ENCODE data around the gene POR. TPM values are rescaled to one million over a fixed set of nuclear protein-coding genes. Genes with fewer than 3 reads are reported as not detected.
"Not testable (repeated sequence)": the region's sequence is repeated elsewhere in the genome, so short reads cannot be mapped to it uniquely, and the experiment has no call there.

POR gene
- polyA plus RNA-seq, 1 donor = 67.7 TPM

DNA sequence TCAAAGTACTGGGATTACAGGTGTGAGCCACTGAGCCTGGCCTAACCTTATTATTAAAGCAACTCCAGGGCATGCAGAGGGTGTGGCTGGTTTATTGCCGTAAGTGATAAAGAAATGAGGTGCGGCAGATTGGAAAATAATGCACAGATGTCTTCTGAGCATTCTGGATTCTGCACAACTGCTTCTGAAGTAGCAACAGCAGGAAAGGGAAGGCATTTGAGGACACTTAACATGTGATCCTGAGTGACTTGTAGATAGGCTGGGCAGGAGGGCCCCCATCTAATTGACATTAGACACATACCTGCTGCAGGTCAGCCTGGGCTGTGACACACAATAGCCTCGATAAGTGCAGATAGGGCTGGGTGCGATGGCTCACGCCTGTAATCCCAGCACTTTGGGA lies 30.5 kb upstream of the POR start:
- Histone ChIP-seq H3K4me3 (ENCODE audit: low read length) (no peak overlapping the region), H3K36me3 (ENCODE audit: control insufficient read depth, insufficient read depth, low read length) (peaks cover 71% of the 10 kb centered on the region), H3K27me3 (ENCODE audit: control insufficient read depth, insufficient read depth, low read length) (no peaks in the 10 kb centered on the region), H3K9me3 (ENCODE audit: control insufficient read depth, low read depth, low read length) (no peaks in the 10 kb centered on the region), H3K27ac (ENCODE audit: low read length) (no peak overlapping the region), H3K4me1 (ENCODE audit: control insufficient read depth, insufficient read depth, low read length) (peaks cover 23% of the 10 kb centered on the region)
- DNase-seq = peak; percentile 75 to 82
- no CpG with 5 or more reads among the region's 5 CpGs for WGBS (ENCODE audit: insufficient coverage, low lambda C conversion rate)

DNA sequence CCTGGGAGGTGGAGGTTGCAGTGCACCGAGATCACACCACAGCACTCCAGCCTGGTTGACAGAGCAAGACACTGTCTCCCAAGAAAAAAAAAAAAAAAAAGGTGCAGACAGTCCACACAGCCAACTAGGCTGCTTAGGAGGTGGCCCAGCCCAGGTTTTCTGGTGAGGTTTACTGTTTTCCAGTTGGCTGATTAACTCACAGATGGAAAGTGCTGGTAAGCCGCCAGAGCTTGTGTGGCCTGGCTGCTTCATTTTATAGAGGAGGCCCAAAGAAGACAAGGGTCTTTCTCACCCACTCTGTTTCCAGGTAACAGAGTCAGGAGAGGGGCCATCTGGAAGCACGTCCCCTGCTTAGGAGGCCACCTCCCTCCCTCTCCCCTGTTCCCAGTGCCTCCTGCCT lies 29.9 kb upstream of the POR start:
- H3K4me1 ChIP-seq (ENCODE audit: control insufficient read depth, insufficient read depth, low read length) = peaks cover 21% of the 10 kb centered on the region
- no peaks in the 10 kb centered on the region for H3K27me3 ChIP-seq (ENCODE audit: control insufficient read depth, insufficient read depth, low read length)
- peaks cover 74% of the 10 kb centered on the region for H3K36me3 ChIP-seq (ENCODE audit: control insufficient read depth, insufficient read depth, low read length)
- H3K27ac ChIP-seq (ENCODE audit: low read length) = no peak overlapping the region
- no peaks in the 10 kb centered on the region for H3K9me3 ChIP-seq (ENCODE audit: control insufficient read depth, low read depth, low read length)
- DNase-seq = no peak
- WGBS (ENCODE audit: insufficient coverage, low lambda C conversion rate) = 100% methylated on average over 1 of the region's 3 CpGs
- H3K4me3 ChIP-seq (ENCODE audit: low read length) = no peak overlapping the region

DNA sequence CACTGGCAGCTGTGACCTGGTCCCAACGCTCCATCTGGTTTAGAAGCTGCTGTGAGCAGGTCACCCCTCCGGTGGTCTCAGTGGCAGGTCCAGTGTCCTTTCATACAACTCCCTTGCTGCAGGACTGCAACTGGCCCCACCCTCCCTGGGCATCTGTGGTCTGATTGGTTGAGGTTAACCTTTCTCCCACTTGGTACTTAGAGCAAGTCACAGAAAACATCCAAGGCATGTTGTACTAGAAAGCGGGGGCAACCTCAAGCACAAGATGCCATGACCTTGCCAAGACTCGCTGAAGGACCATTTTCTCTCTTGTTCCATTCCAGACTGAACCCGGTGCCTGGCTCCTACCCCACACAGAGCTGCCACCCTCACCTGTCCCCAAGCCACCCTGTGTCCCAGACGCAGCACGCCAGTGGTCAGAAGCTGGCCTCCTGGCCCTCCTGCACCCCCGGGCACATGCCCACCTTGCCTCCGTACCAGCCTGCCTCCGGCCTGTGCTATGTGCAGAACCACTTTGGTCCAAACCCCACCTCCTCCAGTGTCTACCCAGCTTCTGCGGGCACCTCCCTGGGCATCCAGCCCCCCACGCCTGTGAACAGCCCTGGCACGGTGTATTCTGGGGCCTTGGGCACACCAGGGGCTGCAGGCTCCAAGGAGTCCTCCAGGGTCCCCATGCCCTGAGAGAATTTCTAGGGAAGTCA lies 27.1 kb upstream of the POR start:
- DNase-seq = no peak
- Histone ChIP-seq H3K4me3 (ENCODE audit: low read length) (no peak overlapping the region), H3K4me1 (ENCODE audit: control insufficient read depth, insufficient read depth, low read length) (peaks cover 16% of the 10 kb centered on the region), H3K27me3 (ENCODE audit: control insufficient read depth, insufficient read depth, low read length) (no peaks in the 10 kb centered on the region), H3K36me3 (ENCODE audit: control insufficient read depth, insufficient read depth, low read length) (peaks cover 57% of the 10 kb centered on the region), H3K9me3 (ENCODE audit: control insufficient read depth, low read depth, low read length) (no peaks in the 10 kb centered on the region), H3K27ac (ENCODE audit: low read length) (no peak overlapping the region)
- WGBS (ENCODE audit: insufficient coverage, low lambda C conversion rate) = no CpG with 5 or more reads among the region's 13 CpGs

DNA sequence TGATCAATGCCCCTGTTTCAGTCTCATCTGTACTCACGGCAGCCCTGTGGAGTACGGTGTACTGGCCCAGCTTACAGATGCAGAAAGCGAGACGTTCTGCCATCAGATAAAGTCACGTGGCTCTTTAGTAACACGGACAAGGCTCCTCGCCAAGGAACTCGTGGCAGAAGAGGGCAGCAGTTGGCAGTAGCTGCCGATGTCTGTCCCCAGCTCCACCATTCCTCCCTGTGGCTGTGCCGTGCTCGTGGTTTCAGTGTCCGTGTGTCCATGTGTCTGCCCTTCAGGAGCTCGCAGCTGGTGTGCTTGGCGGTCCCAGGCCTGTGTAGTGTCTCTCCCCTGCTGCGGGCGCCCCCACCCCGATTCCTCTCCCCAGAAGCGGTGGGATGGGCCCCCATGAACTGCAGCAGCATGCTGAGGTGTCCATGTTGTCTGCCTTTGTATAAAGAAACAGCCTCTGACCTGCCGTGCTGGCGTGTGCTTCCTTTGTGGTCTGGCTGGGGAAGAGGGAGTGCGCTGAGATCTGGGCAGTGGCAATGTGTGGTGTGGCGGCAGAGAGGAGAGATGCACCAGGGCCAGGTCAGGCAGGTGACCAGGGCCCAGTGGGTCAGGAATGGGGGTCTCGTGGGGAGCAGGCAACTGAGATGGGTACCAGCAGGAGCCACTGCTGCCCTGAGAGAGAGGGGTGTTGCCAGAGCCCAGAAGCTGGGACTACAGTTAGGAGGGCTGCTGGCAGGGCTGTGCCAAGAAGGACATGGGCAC lies 26.3 kb upstream of the POR start:
- no peaks in the 10 kb centered on the region for H3K9me3 ChIP-seq (ENCODE audit: control insufficient read depth, low read depth, low read length)
- no peak overlapping the region for H3K4me3 ChIP-seq (ENCODE audit: low read length)
- WGBS (ENCODE audit: insufficient coverage, low lambda C conversion rate) = no CpG with 5 or more reads among the region's 23 CpGs
- no peak for DNase-seq
- H3K27ac ChIP-seq (ENCODE audit: low read length) = no peak overlapping the region
- no peaks in the 10 kb centered on the region for H3K27me3 ChIP-seq (ENCODE audit: control insufficient read depth, insufficient read depth, low read length)
- peaks cover 16% of the 10 kb centered on the region for H3K4me1 ChIP-seq (ENCODE audit: control insufficient read depth, insufficient read depth, low read length)
- peaks cover 50% of the 10 kb centered on the region for H3K36me3 ChIP-seq (ENCODE audit: control insufficient read depth, insufficient read depth, low read length)

DNA sequence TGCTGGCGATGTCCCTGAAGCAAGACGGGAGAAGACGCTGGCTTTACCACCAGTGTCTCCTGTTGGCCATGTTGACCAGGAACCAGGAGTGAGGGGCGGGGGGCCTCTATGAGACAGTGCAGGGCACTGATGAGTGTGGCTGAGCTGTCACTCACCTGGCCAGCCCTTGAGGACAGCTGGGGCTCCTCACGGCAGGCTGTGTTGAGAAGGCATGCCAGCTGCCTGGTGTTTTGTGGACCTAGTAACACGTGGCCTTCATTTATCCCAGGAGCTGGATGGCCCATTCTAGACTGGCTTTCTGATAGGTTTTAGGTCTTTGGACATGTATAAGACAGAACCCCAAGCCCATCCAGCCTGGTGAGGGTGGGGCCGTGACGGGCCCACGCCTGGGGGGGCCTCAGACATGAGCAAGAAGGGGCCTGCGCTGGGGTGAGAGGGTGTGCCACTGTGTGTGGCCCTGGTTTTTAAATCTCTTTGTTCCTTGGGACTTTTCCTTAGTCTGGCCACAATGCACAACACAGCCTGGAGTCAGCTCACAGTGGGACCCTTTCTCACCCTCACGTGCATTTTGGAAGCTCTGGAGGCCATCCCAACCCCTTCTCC lies 25.6 kb upstream of the POR start:
- Histone ChIP-seq H3K27ac (ENCODE audit: low read length) (no peak overlapping the region), H3K4me3 (ENCODE audit: low read length) (no peak overlapping the region), H3K4me1 (ENCODE audit: control insufficient read depth, insufficient read depth, low read length) (peaks cover 12% of the 10 kb centered on the region), H3K36me3 (ENCODE audit: control insufficient read depth, insufficient read depth, low read length) (peaks cover 43% of the 10 kb centered on the region), H3K27me3 (ENCODE audit: control insufficient read depth, insufficient read depth, low read length) (no peaks in the 10 kb centered on the region), H3K9me3 (ENCODE audit: control insufficient read depth, low read depth, low read length) (no peaks in the 10 kb centered on the region)
- no CpG with 5 or more reads among the region's 11 CpGs for WGBS (ENCODE audit: insufficient coverage, low lambda C conversion rate)
- no peak for DNase-seq

DNA sequence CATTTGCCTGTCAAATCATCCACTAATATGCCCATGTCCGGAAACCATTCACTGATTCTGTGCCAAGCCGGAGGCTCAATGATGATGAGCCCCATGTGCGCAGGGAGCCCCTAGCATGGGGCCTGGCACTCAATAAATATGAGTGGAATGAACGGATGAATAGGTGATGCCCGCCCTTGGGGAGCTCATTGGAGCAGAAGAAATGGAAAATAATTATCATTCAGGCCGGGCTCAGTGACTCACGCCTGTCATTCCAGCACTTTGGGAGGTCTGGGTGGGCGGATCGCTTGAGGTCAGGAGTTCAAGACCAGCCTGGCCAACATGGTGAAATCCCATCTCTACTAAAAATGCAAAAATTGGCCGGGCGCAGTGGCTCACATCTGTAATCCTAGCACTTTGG lies 25.1 kb upstream of the POR start:
- no CpG with 5 or more reads among the region's 11 CpGs for WGBS (ENCODE audit: insufficient coverage, low lambda C conversion rate)
- DNase-seq = no peak
- peaks cover 42% of the 10 kb centered on the region for H3K36me3 ChIP-seq (ENCODE audit: control insufficient read depth, insufficient read depth, low read length)
- peaks cover 7% of the 10 kb centered on the region for H3K4me1 ChIP-seq (ENCODE audit: control insufficient read depth, insufficient read depth, low read length)
- H3K9me3 ChIP-seq (ENCODE audit: control insufficient read depth, low read depth, low read length) = no peaks in the 10 kb centered on the region
- H3K27ac ChIP-seq (ENCODE audit: low read length) = no peak overlapping the region
- no peaks in the 10 kb centered on the region for H3K27me3 ChIP-seq (ENCODE audit: control insufficient read depth, insufficient read depth, low read length)
- no peak overlapping the region for H3K4me3 ChIP-seq (ENCODE audit: low read length)

DNA sequence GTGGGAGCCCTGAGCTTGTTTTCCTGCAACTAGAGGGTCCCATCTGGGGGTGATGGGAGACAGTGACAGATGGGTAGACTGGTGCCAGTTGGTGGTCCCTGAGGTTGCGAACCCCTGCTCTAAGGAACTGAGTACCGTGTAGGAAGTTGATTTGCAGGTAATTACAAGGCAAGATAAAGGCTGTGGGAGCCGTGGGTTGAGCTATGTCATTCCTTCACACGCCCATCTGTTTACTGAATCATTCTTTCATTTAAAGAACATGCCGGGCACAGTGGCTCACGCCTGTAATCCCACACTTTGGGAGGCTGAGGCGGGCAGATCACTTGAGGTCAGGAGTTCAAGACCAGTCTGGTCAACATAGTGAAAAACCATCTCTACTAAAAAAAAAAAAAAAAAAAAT lies 23.7 kb upstream of the POR start:
- no CpG with 5 or more reads among the region's 7 CpGs for WGBS (ENCODE audit: insufficient coverage, low lambda C conversion rate)
- not testable (repeated sequence) for H3K27me3 ChIP-seq (ENCODE audit: control insufficient read depth, insufficient read depth, low read length); H3K9me3 ChIP-seq (ENCODE audit: control insufficient read depth, low read depth, low read length); DNase-seq; H3K27ac ChIP-seq (ENCODE audit: low read length); H3K4me1 ChIP-seq (ENCODE audit: control insufficient read depth, insufficient read depth, low read length); H3K4me3 ChIP-seq (ENCODE audit: low read length)
- peaks cover 28% of the 10 kb centered on the region for H3K36me3 ChIP-seq (ENCODE audit: control insufficient read depth, insufficient read depth, low read length)

DNA sequence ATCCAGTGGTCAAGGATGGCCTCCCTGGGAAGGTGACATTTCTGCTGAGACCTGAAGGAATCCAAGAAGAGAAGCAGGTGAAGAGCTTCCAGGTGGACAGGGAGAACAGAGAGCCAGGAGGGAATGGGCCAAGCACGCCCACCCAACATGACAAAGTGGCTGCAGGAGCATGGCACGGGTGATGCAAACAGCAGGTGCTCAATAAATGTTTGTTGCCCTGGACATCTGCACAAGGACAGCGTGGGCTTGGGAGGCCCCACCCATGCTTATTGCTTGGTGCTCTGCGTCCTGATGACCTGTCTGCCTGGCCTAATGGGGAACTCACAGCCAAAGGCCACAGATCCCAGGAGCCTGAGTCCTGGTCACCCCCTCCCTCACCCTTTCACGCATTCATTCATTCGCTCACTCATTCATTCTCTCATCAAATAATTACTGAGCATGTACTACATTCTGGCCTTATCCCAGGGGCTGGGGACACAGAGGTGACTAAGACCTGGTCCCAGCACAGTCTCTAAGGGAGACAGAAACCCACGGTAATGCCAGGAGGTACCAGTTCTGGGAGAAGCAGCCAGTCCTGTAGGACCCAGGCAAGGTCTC lies 23.0 kb upstream of the POR start:
- DNase-seq = no peak
- H3K4me1 ChIP-seq (ENCODE audit: control insufficient read depth, insufficient read depth, low read length) = peaks cover 3% of the 10 kb centered on the region
- peaks cover 24% of the 10 kb centered on the region for H3K36me3 ChIP-seq (ENCODE audit: control insufficient read depth, insufficient read depth, low read length)
- no peak overlapping the region for H3K27ac ChIP-seq (ENCODE audit: low read length)
- no peaks in the 10 kb centered on the region for H3K9me3 ChIP-seq (ENCODE audit: control insufficient read depth, low read depth, low read length)
- no peaks in the 10 kb centered on the region for H3K27me3 ChIP-seq (ENCODE audit: control insufficient read depth, insufficient read depth, low read length)
- WGBS (ENCODE audit: insufficient coverage, low lambda C conversion rate) = no CpG with 5 or more reads among the region's 7 CpGs
- H3K4me3 ChIP-seq (ENCODE audit: low read length) = no peak overlapping the region

DNA sequence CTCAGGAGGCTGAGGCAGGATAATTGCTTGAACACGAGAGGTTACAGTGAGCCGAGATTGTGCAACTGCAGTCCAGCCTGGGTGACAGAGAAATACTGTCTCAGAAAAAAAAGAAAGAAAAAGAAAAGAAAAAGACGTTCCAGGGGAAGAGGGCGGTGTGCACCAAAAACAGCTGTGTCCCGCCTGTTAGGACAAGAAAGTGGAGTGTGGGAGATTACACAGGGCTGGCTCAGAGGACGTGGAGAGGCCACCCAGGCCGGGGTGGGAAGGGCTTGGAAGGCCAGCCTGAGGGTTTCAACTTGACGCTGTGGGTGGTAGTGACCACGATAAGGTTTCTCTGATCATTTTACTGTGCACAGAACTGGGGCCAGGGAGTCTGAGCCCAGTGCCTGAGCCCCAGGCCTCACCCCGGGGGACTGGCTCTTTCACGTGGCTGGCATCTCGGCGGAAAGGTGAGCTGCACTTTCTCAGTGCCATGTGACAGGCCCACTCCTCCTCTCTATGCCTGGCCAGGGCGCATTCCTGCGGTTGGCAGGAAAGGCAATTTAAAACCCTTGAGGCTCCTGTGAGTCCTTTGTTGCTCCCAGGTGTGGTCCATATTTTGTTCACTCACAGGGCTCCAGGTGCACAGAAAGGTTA lies 22.2 kb upstream of the POR start:
- Histone ChIP-seq H3K9me3 (ENCODE audit: control insufficient read depth, low read depth, low read length) (no peaks in the 10 kb centered on the region), H3K27ac (ENCODE audit: low read length) (no peak overlapping the region), H3K4me3 (ENCODE audit: low read length) (no peak overlapping the region), H3K36me3 (ENCODE audit: control insufficient read depth, insufficient read depth, low read length) (peaks cover 20% of the 10 kb centered on the region), H3K27me3 (ENCODE audit: control insufficient read depth, insufficient read depth, low read length) (no peaks in the 10 kb centered on the region), H3K4me1 (ENCODE audit: control insufficient read depth, insufficient read depth, low read length) (peaks cover 3% of the 10 kb centered on the region)
- WGBS (ENCODE audit: insufficient coverage, low lambda C conversion rate) = 70% methylated on average over 2 of the region's 15 CpGs
- peak in 1 of 2 donors; percentile 39 for DNase-seq

DNA sequence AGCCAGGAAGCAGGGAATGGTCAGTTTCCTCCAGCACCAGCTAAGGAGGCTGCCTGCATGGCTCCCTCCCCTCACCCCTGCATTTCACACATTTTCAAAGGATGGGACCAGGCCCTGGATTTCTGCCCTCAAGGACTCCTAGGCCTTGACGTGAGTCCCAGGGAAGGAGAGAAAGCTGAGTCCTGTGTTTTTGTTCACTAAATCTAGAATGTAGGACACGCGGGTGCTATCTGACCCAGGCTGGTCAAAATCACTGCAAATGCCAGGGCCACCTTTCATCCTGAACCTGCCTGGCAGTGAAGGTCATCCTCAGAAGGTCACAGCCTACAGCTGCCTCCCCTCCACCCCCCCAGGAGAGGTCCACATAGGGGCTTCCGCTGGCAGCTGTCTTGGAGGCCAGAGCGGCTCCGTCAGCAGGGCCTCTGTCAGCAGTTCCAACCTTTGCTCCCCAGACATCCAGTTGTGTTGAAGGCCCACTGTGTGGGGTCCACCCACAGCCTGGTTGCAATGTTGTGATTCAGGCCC lies 18.1 kb upstream of the POR start:
- peak in 1 of 2 donors; percentile 57 for DNase-seq
- Histone ChIP-seq H3K4me1 (ENCODE audit: control insufficient read depth, insufficient read depth, low read length) (peaks cover 3% of the 10 kb centered on the region), H3K27ac (ENCODE audit: low read length) (no peak overlapping the region), H3K27me3 (ENCODE audit: control insufficient read depth, insufficient read depth, low read length) (no peaks in the 10 kb centered on the region), H3K9me3 (ENCODE audit: control insufficient read depth, low read depth, low read length) (no peaks in the 10 kb centered on the region), H3K36me3 (ENCODE audit: control insufficient read depth, insufficient read depth, low read length) (no peaks in the 10 kb centered on the region), H3K4me3 (ENCODE audit: low read length) (no peak overlapping the region)
- WGBS (ENCODE audit: insufficient coverage, low lambda C conversion rate) = no CpG with 5 or more reads among the region's 6 CpGs
